Osteocyte (in vitro differentiated cells): Measurements from ENCODE around the gene DNER. TPM values are rescaled to one million over a fixed set of nuclear protein-coding genes. Genes with fewer than 3 reads are reported as not detected.
"Not testable (repeated sequence)": the region's sequence is repeated elsewhere in the genome, so short reads cannot be mapped to it uniquely, and the experiment has no call there.

Experiments
- DNase-seq: peaks from one replicate; pipeline ENCODE4 v3.0.0; 2021; ENCODE audit warnings: mixed read lengths; ENCODE audit not compliant: unreplicated experiment; ENCODE audit errors: extremely low spot score
- H3K27ac Mint-ChIP-seq: one replicate; pipeline ENCODE4 v1.8.0; 2021; ENCODE audit warnings: mild to moderate bottlenecking, mixed read lengths; ENCODE audit not compliant: unreplicated experiment
- H3K27me3 Mint-ChIP-seq: one replicate; pipeline ENCODE4 v1.8.0; 2021; ENCODE audit warnings: mixed read lengths; ENCODE audit not compliant: unreplicated experiment
- H3K36me3 Mint-ChIP-seq: one replicate; pipeline ENCODE4 v1.8.0; 2021; ENCODE audit warnings: mixed read lengths; ENCODE audit not compliant: unreplicated experiment
- H3K4me1 Mint-ChIP-seq: one replicate; pipeline ENCODE4 v1.8.0; 2021; ENCODE audit warnings: mixed read lengths; ENCODE audit not compliant: unreplicated experiment
- H3K4me3 Mint-ChIP-seq: one replicate; pipeline ENCODE4 v1.8.0; 2021; ENCODE audit warnings: mild to moderate bottlenecking, moderate library complexity, mixed read lengths; ENCODE audit not compliant: unreplicated experiment
- H3K9me3 Mint-ChIP-seq: one replicate; pipeline ENCODE4 v1.8.0; 2021; ENCODE audit warnings: mixed read lengths; ENCODE audit not compliant: unreplicated experiment
- CTCF ChIP-seq: fragments of 200-600 bp; sonication (generic); IDR thresholded peaks from 2 replicates; pipeline ENCODE4 v1.5.0; 2021; ENCODE audit warnings: antibody characterized with exemption, mild to moderate bottlenecking, moderate library complexity
- long read RNA-seq: library from polyadenylated mRNA; unstranded; transcript quantifications from one replicate; pipeline ENCODE4 v2.0.0, GENCODE V29; 2021
- total RNA-seq: library from RNA; stranded (reverse); gene quantifications from 2 replicates; pipeline ENCODE4 v1.2.1, GENCODE V29; 2021

DNER gene
- 0.13 and 0.19 TPM in 2 replicates for total RNA-seq
- long read RNA-seq, partial matches to known transcripts: 1 of 1 reads
- long read RNA-seq, other reads (novel, unspliced or antisense): 0 of 1 reads

- H3K27ac Mint-ChIP-seq: no peak within 1 kb of the TSS
- no peaks in the 10 kb centered on the region for H3K36me3 Mint-ChIP-seq
- H3K9me3 Mint-ChIP-seq: no peaks in the 10 kb centered on the region
- TF ChIP-seq CTCF: no peak
- DNase-seq: no peak
- peak within 1 kb of the TSS; percentile 61 for H3K4me3 Mint-ChIP-seq
- H3K27me3 Mint-ChIP-seq: peaks cover 80% of the 10 kb centered on the region
- H3K4me1 Mint-ChIP-seq: peaks cover 6% of the 10 kb centered on the region
Measured at GRCh38 chr2:229714080-229714735, at the start of gene DNER. Gene DNER (minus strand): TSS chr2:229714555. CDS start chr2:229714423, 132 bp downstream.

GRCh38 chr2:229761663-229762062, 47.3 kb upstream of the DNER start:
- Mint-ChIP-seq H3K27ac (no peak overlapping the region), H3K4me1 (peaks cover 3% of the 10 kb centered on the region), H3K9me3 (no peaks in the 10 kb centered on the region), H3K27me3 (no peaks in the 10 kb centered on the region), H3K36me3 (peaks cover 37% of the 10 kb centered on the region), H3K4me3 (no peak overlapping the region)
- no peak for DNase-seq
- TF ChIP-seq CTCF: no peak

GRCh38 chr2:229757462-229757861, 43.1 kb upstream of the DNER start:
- not testable (repeated sequence) for H3K4me1 Mint-ChIP-seq, H3K9me3 Mint-ChIP-seq, H3K4me3 Mint-ChIP-seq, H3K36me3 Mint-ChIP-seq, H3K27ac Mint-ChIP-seq, DNase-seq, H3K27me3 Mint-ChIP-seq

GRCh38 chr2:229752970-229753729, 38.8 kb upstream of the DNER start:
- Mint-ChIP-seq H3K36me3 (peaks cover 4% of the 10 kb centered on the region), H3K4me3 (no peak overlapping the region), H3K27ac (no peak overlapping the region), H3K4me1 (no peaks in the 10 kb centered on the region), H3K27me3 (no peaks in the 10 kb centered on the region), H3K9me3 (no peaks in the 10 kb centered on the region)
- no peak for TF ChIP-seq CTCF
- DNase-seq: no peak

- Mint-ChIP-seq H3K9me3 (peaks cover under 1% of the 10 kb centered on the region), H3K27me3 (no peaks in the 10 kb centered on the region), H3K4me1 (no peaks in the 10 kb centered on the region), H3K36me3 (peaks cover 2% of the 10 kb centered on the region), H3K27ac (no peak overlapping the region), H3K4me3 (no peak overlapping the region)
- DNase-seq: no peak
- no peak for TF ChIP-seq CTCF
Measured at GRCh38 chr2:229749779-229750178, 35.4 kb upstream of the DNER start.
